B cell (primary cell): ENCODE measurements around the gene SERTM1. TPM values are rescaled to one million over a fixed set of nuclear protein-coding genes. Genes with fewer than 3 reads are reported as not detected.

Experiments used
- ATAC-seq: fragments of 200-7000 bp; cut with Tn5 transposase; one replicate; pipeline ENCODE4 v1.10.0; 2021; ENCODE audit warnings: low read depth, mild to moderate bottlenecking, moderate number of reproducible peaks, moderate library complexity
- CTCF ChIA-PET: fragments of 350-600 bp; sonication (Branson Sonifier 250); formaldehyde crosslinking; loops from one replicate; lab custom pipeline; 2021; ENCODE audit warnings: antibody characterized with exemption, inconsistent platforms; lab: Charles Lee
- POLR2A ChIA-PET: fragments of 350-600 bp; sonication (Branson Sonifier 250); formaldehyde crosslinking; loops from one replicate; lab custom pipeline; 2021; ENCODE audit warnings: antibody characterized with exemption; lab: Charles Lee
- DNase-seq: peaks from one replicate; pipeline ENCODE4 v3.0.0; 2013
- H2AFZ ChIP-seq: 2 replicates; pipeline ENCODE4 v1.6.1; 2012; ENCODE audit warnings: mild to moderate bottlenecking, low read depth, low read length; ENCODE audit not compliant: insufficient read depth, poor library complexity, severe bottlenecking
- H3K27ac ChIP-seq, 2 donors: 1 replicate in 1 of 2; 2 replicates in 1 of 2; pipeline ENCODE4 v1.5.1; 2012 to 2013; ENCODE audit warnings: low read length in 2 of 2, mild to moderate bottlenecking in 2 of 2, moderate library complexity in 1 of 2
- H3K27me3 ChIP-seq, 4 experiments: fragments of 200-600 bp in 1 of 4; sonication (generic) in 1 of 4; replicated peaks in 1 of 4; 1 replicate in 2 of 4; 2 replicates in 2 of 4; pipeline versions ENCODE4 v1.6.1 to v1.7.0; 2013 to 2016; ENCODE audit warnings: low read length in 3 of 4, mild to moderate bottlenecking in 2 of 4, mixed read lengths in 1 of 4, moderate library complexity in 1 of 4; ENCODE audit not compliant: insufficient read depth in 4 of 4, control insufficient read depth in 3 of 4; ENCODE audit errors: control extremely low read depth in 1 of 4
- H3K36me3 ChIP-seq, 2 experiments: replicated peaks in 1 of 2; 1 replicate in 1 of 2; 2 replicates in 1 of 2; pipeline versions ENCODE4 v1.6.1 to v1.7.1; 2013; ENCODE audit warnings: low read length in 1 of 2; ENCODE audit not compliant: insufficient read depth in 2 of 2, control insufficient read depth in 1 of 2; ENCODE audit errors: control extremely low read depth in 1 of 2, extremely low read depth in 1 of 2
- H3K4me1 ChIP-seq, 2 donors: fragments of 200-600 bp in 1 of 2; sonication (generic) in 1 of 2; 1 replicate in 1 of 2; 2 replicates in 1 of 2; pipeline versions ENCODE4 v1.5.1 to v1.6.1; 2013 to 2017; ENCODE audit warnings: low read length in 2 of 2; ENCODE audit not compliant: control insufficient read depth in 2 of 2, insufficient read depth in 2 of 2
- H3K4me2 ChIP-seq: replicated peaks from 2 replicates; pipeline ENCODE3; 2012; ENCODE audit warnings: mild to moderate bottlenecking, low read depth, low read length; ENCODE audit not compliant: poor library complexity, severe bottlenecking
- H3K4me3 ChIP-seq, 5 experiments: fragments of 200-600 bp in 1 of 5; sonication (generic) in 1 of 5; 1 replicate in 3 of 5; 2 replicates in 2 of 5; pipeline versions ENCODE4 v1.5.1 to v1.7.0; 2011 to 2016; ENCODE audit warnings: low read length in 4 of 5, mild to moderate bottlenecking in 4 of 5, low read depth in 2 of 5, control low read depth in 1 of 5, moderate library complexity in 1 of 5; ENCODE audit not compliant: insufficient read depth in 1 of 5; ENCODE audit errors: control extremely low read depth in 1 of 5, extremely low read depth in 1 of 5
- H3K79me2 ChIP-seq: fragments of 200-600 bp; sonication (generic); one replicate; pipeline ENCODE4 v1.6.0; 2016; ENCODE audit warnings: low read length; ENCODE audit not compliant: control insufficient read depth, insufficient read depth
- H3K9ac ChIP-seq: fragments of 200-600 bp; sonication (generic); 2 replicates; pipeline ENCODE4 v1.6.1; 2017; ENCODE audit warnings: mild to moderate bottlenecking, low read length, moderate library complexity
- H3K9me3 ChIP-seq, 3 donors: one replicate each; pipeline versions ENCODE4 v1.6.1 to v1.7.1; 2013; ENCODE audit warnings: low read length in 2 of 3; ENCODE audit not compliant: control insufficient read depth in 2 of 3, insufficient read depth in 1 of 3; ENCODE audit errors: control extremely low read depth in 1 of 3
- H4K20me1 ChIP-seq: 2 replicates; pipeline ENCODE4 v1.6.0; 2012; ENCODE audit warnings: mild to moderate bottlenecking, low read length; ENCODE audit not compliant: insufficient read depth, control insufficient read depth, poor library complexity, severe bottlenecking
- H3K27ac Mint-ChIP-seq: one replicate; pipeline ENCODE4 v1.8.0; 2021; ENCODE audit warnings: mixed read lengths
- H3K27me3 Mint-ChIP-seq: one replicate; pipeline ENCODE4 v1.8.0; 2021; ENCODE audit warnings: mixed read lengths
- H3K4me1 Mint-ChIP-seq: one replicate; pipeline ENCODE4 v1.8.0; 2021; ENCODE audit warnings: mixed read lengths
- H3K4me3 Mint-ChIP-seq: one replicate; pipeline ENCODE4 v1.8.0; 2021; ENCODE audit warnings: mixed read lengths
- H3K9me3 Mint-ChIP-seq: one replicate; pipeline ENCODE4 v1.8.0; 2022; ENCODE audit warnings: mixed read lengths; ENCODE audit not compliant: insufficient read depth
- CTCF ChIP-seq: fragments of 200-600 bp; IDR thresholded peaks from one replicate; pipeline ENCODE4 v1.8.0; 2022; ENCODE audit warnings: antibody characterized with exemption, mild to moderate bottlenecking
- EZH2 ChIP-seq: IDR thresholded peaks from 2 replicates; pipeline ENCODE4 v1.6.1; 2012; ENCODE audit warnings: borderline replicate concordance, low read depth, mild to moderate bottlenecking, moderate library complexity, low read length; ENCODE audit not compliant: insufficient read depth, poor library complexity, severe bottlenecking
- WGBS: methylation state at CpG from one replicate; pipeline ENCODE4 v1.1.5; 2013; ENCODE audit warnings: missing lambda C conversion rate; ENCODE audit not compliant: insufficient coverage; 5-methylcytosine and 5-hydroxymethylcytosine counted together
- intact Hi-C: fragments of 100-400 bp; cut with micrococcal nuclease; formaldehyde crosslinking; loops from one replicate; pipeline ENCODE4 v1.10.0; 2022
- polyA plus RNA-seq: library from polyadenylated mRNA; depleted of rRNA; stranded (reverse); fragments of >200 nt; gene quantifications from 2 replicates; pipeline ENCODE4 v1.2.3, GENCODE V29; 2012
- total RNA-seq, 2 donors: library from RNA; stranded (reverse); fragments of 120-200 nt in 1 of 2; gene quantifications; 1 replicate in 1 of 2; 2 replicates in 1 of 2; pipeline versions ENCODE4 v1.2.3 to v1.2.4, GENCODE V29; 2013 to 2022

The SERTM1 gene
- total and polyA plus RNA-seq, 2 donors (not counting 1 experiment from before 2014, with no cell fraction given) = not detected

- Mint-ChIP-seq H3K27ac (no peak overlapping the region), H3K27me3 (peaks cover 4% of the 10 kb centered on the region), H3K4me1 (no peaks in the 10 kb centered on the region), H3K4me3 (no peak overlapping the region), H3K9me3 (no peaks in the 10 kb centered on the region)
- CTCF ChIA-PET = no interaction called here
- intact Hi-C loops = no loop called here
- ATAC-seq (no peak), DNase-seq (no peak)
- H3K4me1 ChIP-seq = no peaks in the 10 kb centered on the region
- H3K4me2 ChIP-seq = no peak overlapping the region
- H3K9me3 ChIP-seq = peaks cover 0 to 1% (median 0%) of the 10 kb centered on the region in 3 donors
- no peak overlapping the region for H3K27ac ChIP-seq
- WGBS = 95% methylated on average over 2 of the region's 6 CpGs
- no peaks in the 10 kb centered on the region for H3K79me2 ChIP-seq
- H3K27me3 ChIP-seq = no peaks in the 10 kb centered on the region
- TF ChIP-seq CTCF (no peak), EZH2 (no peak)
- H4K20me1 ChIP-seq = no peaks in the 10 kb centered on the region
- POLR2A ChIA-PET = no interaction called here
- no peak overlapping the region for H3K9ac ChIP-seq
- no peak overlapping the region for H3K4me3 ChIP-seq
- H2AFZ ChIP-seq = no peak overlapping the region
- no peaks in the 10 kb centered on the region for H3K36me3 ChIP-seq
Observed at GRCh38 chr13:36683701-36684100, 9.9 kb downstream of the SERTM1 start.

GRCh38 chr13:36685927-36686326, 12.1 kb downstream of the SERTM1 start:
- ChIA-PET POLR2A (no interaction called here), CTCF (no interaction called here)
- Histone ChIP-seq H3K4me2 (no peak overlapping the region), H3K27ac (no peak overlapping the region), H2AFZ (no peak overlapping the region), H3K9ac (no peak overlapping the region), H3K9me3 (peaks cover 0 to 1% (median 0%) of the 10 kb centered on the region in 3 donors), H3K27me3 (no peaks in the 10 kb centered on the region), H3K4me3 (no peak overlapping the region), H3K4me1 (no peaks in the 10 kb centered on the region), H3K79me2 (no peaks in the 10 kb centered on the region), H3K36me3 (no peaks in the 10 kb centered on the region), H4K20me1 (no peaks in the 10 kb centered on the region)
- Mint-ChIP-seq H3K9me3 (no peaks in the 10 kb centered on the region), H3K4me3 (no peak overlapping the region), H3K27me3 (peaks cover 9% of the 10 kb centered on the region), H3K27ac (no peak overlapping the region), H3K4me1 (no peaks in the 10 kb centered on the region)
- TF ChIP-seq CTCF (no peak), EZH2 (no peak)
- ATAC-seq (no peak), DNase-seq (no peak)
- WGBS = 67% methylated on average over 1 of the region's 1 CpG
- intact Hi-C loops = no loop called here
